HCT116 (cell line): ENCODE measurements around the gene UXS1. TPM values are rescaled to one million over a fixed set of nuclear protein-coding genes. Genes with fewer than 3 reads are reported as not detected.
"Not testable (repeated sequence)": the region's sequence is repeated elsewhere in the genome, so short reads cannot be mapped to it uniquely, and the experiment has no call there.

Source experiments
- ATAC-seq: fragments of 200-7000 bp; cut with Tn5 transposase; 2 replicates; pipeline ENCODE4 v1.9.1; 2020; ENCODE audit warnings: mild to moderate bottlenecking, moderate library complexity
- BruUV-seq: library from RNA; stranded (reverse); fragments of 400-500 nt; replicated peaks from 2 replicates; lab custom pipeline; 2021; lab: Mats Ljungman, UMichigan
- CTCF ChIA-PET: fragments of 300-600 bp; sonication (Branson Sonifier 250); formaldehyde crosslinking; loops from one replicate; lab custom pipeline; 2021; ENCODE audit warnings: antibody characterized with exemption; lab: Charles Lee
- POLR2A ChIA-PET: fragments of 300-600, 350-600 bp; sonication (Branson Sonifier 250); formaldehyde crosslinking; loops from one replicate; lab custom pipeline; 2021; ENCODE audit warnings: antibody characterized with exemption; lab: Charles Lee
- RAD21 ChIA-PET, 2 experiments: fragments of 300-600 bp; sonication (Branson Sonifier 250); formaldehyde crosslinking; loops; one replicate each; lab custom pipeline; 2023; ENCODE audit warnings: low total read pairs in 2 of 2; ENCODE audit not compliant: uncharacterized antibody in 2 of 2, unreplicated experiment in 2 of 2, low non-redundant PET in 1 of 2; lab: Charles Lee
- DNase-seq: peaks from one replicate; pipeline ENCODE4 v3.0.0-alpha.2; 2010; ENCODE audit warnings: low read depth, low spot score
- H2AFZ ChIP-seq: fragments of 200-600 bp; shearing (Covaris generic), sonication (generic); 2 replicates; pipeline ENCODE4 v1.6.1; 2017; ENCODE audit warnings: low read depth, mixed run types, mixed read lengths, antibody characterized with exemption, low read length; ENCODE audit not compliant: poor library complexity, severe bottlenecking
- H3K27ac ChIP-seq: 2 replicates; pipeline ENCODE4 v1.5.1; 2012; ENCODE audit warnings: low read depth, low read length
- H3K27me3 ChIP-seq: fragments of 200-600 bp; sonication (generic); 2 replicates; pipeline ENCODE4 v1.6.1; 2016; ENCODE audit warnings: mixed run types, low read length, mixed read lengths; ENCODE audit not compliant: insufficient read depth
- H3K36me3 ChIP-seq, 2 experiments: fragments of 200-500 bp in 1 of 2; fragments of 200-600 bp in 1 of 2; sonication (Bioruptor generic) in 1 of 2; sonication (generic) in 1 of 2; 2 replicates each; pipeline versions ENCODE4 v1.5.1 to v1.6.1; 2014 to 2016; ENCODE audit warnings: low read length in 2 of 2, inconsistent platforms in 1 of 2, mixed read lengths in 1 of 2, mixed run types in 1 of 2; ENCODE audit not compliant: insufficient read depth in 2 of 2, control insufficient read depth in 1 of 2
- H3K4me1 ChIP-seq, 2 experiments: fragments of 200-600 bp in 1 of 2; sonication (generic) in 1 of 2; 2 replicates each; pipeline versions ENCODE4 v1.5.1 to v1.6.1; 2012 to 2017; ENCODE audit warnings: low read length in 2 of 2, inconsistent platforms in 1 of 2, mild to moderate bottlenecking in 1 of 2, mixed read lengths in 1 of 2, mixed run types in 1 of 2, moderate library complexity in 1 of 2; ENCODE audit not compliant: insufficient read depth in 2 of 2, control insufficient read depth in 1 of 2
- H3K4me2 ChIP-seq: fragments of 200-600 bp; sonication (generic); 2 replicates; pipeline ENCODE4 v1.6.1; 2017; ENCODE audit warnings: mixed run types, low read length, mixed read lengths
- H3K4me3 ChIP-seq, 2 experiments: fragments of 200-600 bp in 1 of 2; sonication (generic) in 1 of 2; replicated peaks in 1 of 2; 2 replicates each; pipeline ENCODE4 v1.5.1; 2011 to 2016; ENCODE audit warnings: low read length in 2 of 2, control low read depth in 1 of 2, low read depth in 1 of 2, mild to moderate bottlenecking in 1 of 2, mixed read lengths in 1 of 2, mixed run types in 1 of 2
- H3K79me2 ChIP-seq: fragments of 200-600 bp; sonication (generic); 2 replicates; pipeline ENCODE4 v1.6.1; 2017; ENCODE audit warnings: mild to moderate bottlenecking, mixed run types, low read length, moderate library complexity, mixed read lengths; ENCODE audit not compliant: insufficient read depth
- H3K9ac ChIP-seq: fragments of 200-600 bp; sonication (generic); 2 replicates; pipeline ENCODE4 v1.6.1; 2016; ENCODE audit warnings: low read length, mixed read lengths
- H3K9me2 ChIP-seq: fragments of 200-600 bp; sonication (generic), shearing (Covaris generic); 2 replicates; pipeline ENCODE4 v1.6.1; 2017; ENCODE audit warnings: mixed run types, mild to moderate bottlenecking, moderate library complexity; ENCODE audit not compliant: insufficient read depth
- H3K9me3 ChIP-seq, 2 experiments: fragments of 200-500 bp in 1 of 2; fragments of 200-600 bp in 1 of 2; sonication (Bioruptor generic) in 1 of 2; sonication (generic) in 1 of 2; 2 replicates each; pipeline ENCODE4 v1.6.1; 2014 to 2017; ENCODE audit warnings: low read length in 2 of 2, mixed read lengths in 2 of 2, inconsistent platforms in 1 of 2, low read depth in 1 of 2, mild to moderate bottlenecking in 1 of 2, mixed run types in 1 of 2, moderate library complexity in 1 of 2; ENCODE audit not compliant: control insufficient read depth in 1 of 2, insufficient read depth in 1 of 2
- H4K20me1 ChIP-seq: fragments of 200-600 bp; sonication (generic), shearing (Covaris generic); 2 replicates; pipeline ENCODE4 v1.6.1; 2017; ENCODE audit warnings: mixed run types, mild to moderate bottlenecking, moderate library complexity; ENCODE audit not compliant: insufficient read depth
- ATF3 ChIP-seq: IDR thresholded peaks from 2 replicates; pipeline ENCODE4 v1.6.1; 2012
- EZH2phosphoT487 ChIP-seq: fragments of 200-600 bp; IDR thresholded peaks from 2 replicates; pipeline ENCODE4 v1.6.1; 2018; ENCODE audit warnings: antibody characterized with exemption, borderline replicate concordance
- POLR2AphosphoS5 ChIP-seq: IDR thresholded peaks from 2 replicates; pipeline ENCODE4 v1.6.1; 2011; ENCODE audit warnings: mild to moderate bottlenecking, low read depth, low read length, moderate library complexity
- RAD21 ChIP-seq: IDR thresholded peaks from 2 replicates; pipeline ENCODE4 v1.6.1; 2012; ENCODE audit warnings: low read depth, mild to moderate bottlenecking
- SIN3A ChIP-seq: IDR thresholded peaks from 2 replicates; pipeline ENCODE4 v1.6.1; 2012; ENCODE audit warnings: low read depth
- TCF7L2 ChIP-seq: IDR thresholded peaks from 2 replicates; pipeline ENCODE4 v1.7.0; 2011; ENCODE audit warnings: borderline replicate concordance, inconsistent platforms; ENCODE audit not compliant: insufficient read depth, insufficient read length; ENCODE audit errors: extremely low read depth
- ZBTB33 ChIP-seq: IDR thresholded peaks from 2 replicates; pipeline ENCODE4 v1.6.1; 2011; ENCODE audit warnings: mild to moderate bottlenecking, low read length, moderate library complexity; ENCODE audit not compliant: insufficient replicate concordance; ENCODE audit errors: extremely low read depth
- intact Hi-C: fragments of 100-400 bp; cut with micrococcal nuclease; formaldehyde crosslinking; loops from 2 replicates; pipeline ENCODE4 v1.10.0; 2022
- total RNA-seq: library from RNA; stranded (reverse); gene quantifications from one replicate; pipeline ENCODE4 v1.2.1, GENCODE V29; 2021; ENCODE audit not compliant: unreplicated experiment
- TF ChIP-seq, protein P1 (sequence below): IDR thresholded peaks from 2 replicates; pipeline ENCODE4 v1.6.1; 2012; ENCODE audit warnings: low read depth

The UXS1 gene
- total RNA-seq, 1 experiment from 2014 or later = 45.7 TPM

GRCh38 chr2:106223347-106223746 lies 29.2 kb upstream of the UXS1 start:
- Histone ChIP-seq H3K9me3 (no peaks in the 10 kb centered on the region), H2AFZ (no peak overlapping the region), H3K9me2 (no peaks in the 10 kb centered on the region), H3K4me3 (no peak overlapping the region), H3K36me3 (no peaks in the 10 kb centered on the region), H4K20me1 (no peaks in the 10 kb centered on the region), H3K9ac (no peak overlapping the region), H3K27ac (no peak overlapping the region), H3K27me3 (no peaks in the 10 kb centered on the region), H3K4me1 (no peaks in the 10 kb centered on the region), H3K4me2 (no peak overlapping the region), H3K79me2 (no peaks in the 10 kb centered on the region)
- DNase-seq = no peak
- RAD21 ChIA-PET = no interaction called here
- TF ChIP-seq ATF3 = no peak
- no peak for TF ChIP-seq POLR2AphosphoS5
- TF ChIP-seq, protein P1, sequence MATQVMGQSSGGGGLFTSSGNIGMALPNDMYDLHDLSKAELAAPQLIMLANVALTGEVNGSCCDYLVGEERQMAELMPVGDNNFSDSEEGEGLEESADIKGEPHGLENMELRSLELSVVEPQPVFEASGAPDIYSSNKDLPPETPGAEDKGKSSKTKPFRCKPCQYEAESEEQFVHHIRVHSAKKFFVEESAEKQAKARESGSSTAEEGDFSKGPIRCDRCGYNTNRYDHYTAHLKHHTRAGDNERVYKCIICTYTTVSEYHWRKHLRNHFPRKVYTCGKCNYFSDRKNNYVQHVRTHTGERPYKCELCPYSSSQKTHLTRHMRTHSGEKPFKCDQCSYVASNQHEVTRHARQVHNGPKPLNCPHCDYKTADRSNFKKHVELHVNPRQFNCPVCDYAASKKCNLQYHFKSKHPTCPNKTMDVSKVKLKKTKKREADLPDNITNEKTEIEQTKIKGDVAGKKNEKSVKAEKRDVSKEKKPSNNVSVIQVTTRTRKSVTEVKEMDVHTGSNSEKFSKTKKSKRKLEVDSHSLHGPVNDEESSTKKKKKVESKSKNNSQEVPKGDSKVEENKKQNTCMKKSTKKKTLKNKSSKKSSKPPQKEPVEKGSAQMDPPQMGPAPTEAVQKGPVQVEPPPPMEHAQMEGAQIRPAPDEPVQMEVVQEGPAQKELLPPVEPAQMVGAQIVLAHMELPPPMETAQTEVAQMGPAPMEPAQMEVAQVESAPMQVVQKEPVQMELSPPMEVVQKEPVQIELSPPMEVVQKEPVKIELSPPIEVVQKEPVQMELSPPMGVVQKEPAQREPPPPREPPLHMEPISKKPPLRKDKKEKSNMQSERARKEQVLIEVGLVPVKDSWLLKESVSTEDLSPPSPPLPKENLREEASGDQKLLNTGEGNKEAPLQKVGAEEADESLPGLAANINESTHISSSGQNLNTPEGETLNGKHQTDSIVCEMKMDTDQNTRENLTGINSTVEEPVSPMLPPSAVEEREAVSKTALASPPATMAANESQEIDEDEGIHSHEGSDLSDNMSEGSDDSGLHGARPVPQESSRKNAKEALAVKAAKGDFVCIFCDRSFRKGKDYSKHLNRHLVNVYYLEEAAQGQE = no peak
- no peak for TF ChIP-seq ZBTB33
- no peak for TF ChIP-seq SIN3A
- no peak for TF ChIP-seq EZH2phosphoT487
- no peak for TF ChIP-seq TCF7L2
- TF ChIP-seq RAD21 = no peak
- no peak for ATAC-seq
- intact Hi-C loops = no loop called here
- no TSS peak for BruUV-seq
- CTCF ChIA-PET = no interaction called here
- POLR2A ChIA-PET = no interaction called here

GRCh38 chr2:106222057-106222456 lies 28.0 kb upstream of the UXS1 start:
- H4K20me1 ChIP-seq, H3K9me3 ChIP-seq, H3K27me3 ChIP-seq, RAD21 ChIA-PET, POLR2A ChIA-PET, H2AFZ ChIP-seq, ATAC-seq, BruUV-seq, H3K9ac ChIP-seq, H3K9me2 ChIP-seq, DNase-seq, H3K79me2 ChIP-seq, H3K4me3 ChIP-seq, H3K4me2 ChIP-seq, intact Hi-C loops, H3K4me1 ChIP-seq, H3K36me3 ChIP-seq, CTCF ChIA-PET, H3K27ac ChIP-seq: not testable (repeated sequence)
